T-helper 2 cell (primary cell): ENCODE data around the gene BTF3.

Source experiments
- DNase-seq, 5 experiments: peaks; one replicate each; pipeline versions ENCODE4 v3.0.0 to v3.0.0-alpha.2; 2012 to 2022

BTF3 gene

DNA sequence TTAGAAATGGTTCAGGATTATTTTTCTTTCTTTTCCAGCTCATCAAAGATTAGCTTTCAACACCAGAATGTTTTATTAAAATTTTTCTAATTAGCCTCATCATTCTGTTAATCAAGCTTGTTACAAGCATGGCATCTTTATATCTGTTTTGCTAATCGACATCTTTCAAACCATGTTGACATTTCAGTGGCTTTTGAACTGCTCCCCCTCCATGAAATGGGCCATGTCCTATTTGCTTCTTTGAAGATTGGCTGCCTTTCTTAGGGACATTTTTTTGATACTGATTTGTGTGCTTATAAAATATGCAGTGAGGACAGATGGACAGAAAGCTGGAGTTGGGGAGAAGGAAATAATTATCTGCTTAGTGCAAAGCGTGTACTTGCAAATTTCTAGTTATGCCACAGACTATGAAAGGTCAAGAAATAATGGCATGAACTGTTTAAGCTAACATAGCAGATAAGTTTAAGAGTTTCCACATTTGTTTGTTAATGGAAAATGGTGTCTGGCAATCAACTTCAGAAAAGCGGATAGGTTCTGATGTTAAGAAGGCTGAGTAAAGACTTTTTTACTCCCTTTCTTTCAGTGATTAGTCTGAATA lies 27.5 kb downstream of the BTF3 start:
- no peak for DNase-seq

- DNase-seq: no peak
Measured at GRCh38 chr5:73528248-73528647, 30.0 kb downstream of the BTF3 start.

DNA sequence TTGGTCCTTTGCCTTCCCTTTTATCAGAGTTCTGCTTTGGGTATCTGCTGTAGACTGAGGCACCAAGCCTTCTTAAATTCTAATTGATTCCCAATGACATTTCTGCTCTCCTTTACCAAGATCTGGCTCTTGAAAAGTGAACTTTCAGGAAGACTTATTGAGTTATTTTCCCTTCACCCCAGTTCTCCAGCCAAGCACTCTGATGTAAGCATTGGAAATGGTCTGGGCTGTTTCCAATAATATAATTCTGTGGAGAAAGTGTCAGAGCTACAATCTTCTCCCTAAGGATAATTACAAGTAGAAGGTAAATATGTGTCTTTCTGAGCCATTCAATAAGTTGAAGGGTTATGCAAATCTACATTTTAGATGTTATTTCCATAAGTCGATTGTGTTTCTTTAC lies 30.8 kb downstream of the BTF3 start:
- DNase-seq: no peak

- DNase-seq: no peak
Measured at GRCh38 chr5:73531356-73531755, 33.1 kb downstream of the BTF3 start.

DNA sequence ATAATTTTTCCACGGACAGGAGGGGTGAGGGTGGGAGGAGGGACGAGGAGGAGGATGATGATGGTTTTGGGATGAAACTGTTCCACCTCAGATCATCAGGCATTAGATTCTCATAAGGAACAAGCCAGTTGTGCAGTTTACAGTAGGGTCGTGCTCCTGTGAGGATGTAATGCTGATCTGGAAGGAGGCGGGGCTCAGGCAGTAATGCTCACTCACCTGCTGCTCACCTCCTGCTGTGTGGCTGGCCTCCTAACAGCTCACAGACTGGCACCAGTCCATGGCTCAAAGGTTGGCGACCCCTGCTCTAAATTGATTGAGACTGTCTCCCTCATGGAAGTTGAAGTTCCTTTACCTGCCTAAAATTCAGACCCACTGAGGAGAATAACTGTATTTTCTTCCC lies 34.0 kb downstream of the BTF3 start:
- no peak for DNase-seq

DNA sequence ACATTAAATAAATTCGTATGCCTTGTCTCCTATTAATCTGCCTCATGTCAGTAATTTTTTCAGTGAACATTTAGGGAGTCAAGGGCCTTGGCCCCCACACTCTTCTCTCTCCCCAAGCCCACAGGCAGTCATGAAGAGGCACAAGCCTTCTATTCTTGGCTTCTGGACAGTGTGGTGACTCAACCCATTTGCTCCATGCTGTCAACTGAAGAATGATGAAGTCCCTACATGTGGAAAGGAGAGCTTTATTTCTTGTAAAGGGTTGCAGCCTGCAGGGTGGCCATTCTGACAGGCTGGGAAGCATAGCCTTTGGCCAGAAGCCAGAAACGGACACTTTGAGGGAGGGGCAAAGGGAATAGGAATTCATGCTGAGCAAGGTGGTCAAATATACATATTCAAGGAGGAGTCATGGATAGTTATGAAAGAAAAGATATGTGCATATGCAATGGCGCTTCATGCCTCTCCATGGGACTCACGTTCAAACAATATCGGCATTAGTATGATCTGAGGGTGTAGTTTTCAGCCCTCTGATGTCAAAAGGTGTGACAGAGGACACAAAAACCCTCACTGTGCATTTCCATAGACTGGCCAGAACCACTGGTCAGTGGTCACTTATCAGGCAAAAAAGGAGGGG lies 35.9 kb downstream of the BTF3 start:
- no peak for DNase-seq

- DNase-seq: no peak
Measured at GRCh38 chr5:73534971-73535370, 36.7 kb downstream of the BTF3 start.

- no peak for DNase-seq
Measured at GRCh38 chr5:73539730-73540129, 41.5 kb downstream of the BTF3 start.

GRCh38 chr5:73540192-73540591 lies 42.0 kb downstream of the BTF3 start:
- no peak for DNase-seq

DNA sequence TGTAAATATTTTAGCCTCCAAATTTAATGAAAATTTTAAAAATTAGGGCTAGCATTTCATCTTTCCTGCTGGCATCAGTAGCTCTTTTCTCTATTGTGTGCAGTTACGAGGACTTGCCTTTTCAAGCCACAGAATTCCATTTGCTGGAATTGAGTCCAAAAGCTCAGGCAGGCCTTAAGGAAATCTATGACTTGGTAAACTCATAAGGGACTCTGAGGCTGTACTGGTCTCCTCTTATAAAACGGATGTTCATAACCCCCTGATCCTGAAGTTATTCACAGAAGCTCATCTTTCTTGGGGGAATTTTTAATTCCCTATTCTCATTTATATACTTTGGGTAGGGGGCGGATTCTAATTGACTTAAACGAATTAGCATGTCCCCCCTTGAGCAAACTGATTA lies 43.8 kb downstream of the BTF3 start:
- DNase-seq: no peak

DNA sequence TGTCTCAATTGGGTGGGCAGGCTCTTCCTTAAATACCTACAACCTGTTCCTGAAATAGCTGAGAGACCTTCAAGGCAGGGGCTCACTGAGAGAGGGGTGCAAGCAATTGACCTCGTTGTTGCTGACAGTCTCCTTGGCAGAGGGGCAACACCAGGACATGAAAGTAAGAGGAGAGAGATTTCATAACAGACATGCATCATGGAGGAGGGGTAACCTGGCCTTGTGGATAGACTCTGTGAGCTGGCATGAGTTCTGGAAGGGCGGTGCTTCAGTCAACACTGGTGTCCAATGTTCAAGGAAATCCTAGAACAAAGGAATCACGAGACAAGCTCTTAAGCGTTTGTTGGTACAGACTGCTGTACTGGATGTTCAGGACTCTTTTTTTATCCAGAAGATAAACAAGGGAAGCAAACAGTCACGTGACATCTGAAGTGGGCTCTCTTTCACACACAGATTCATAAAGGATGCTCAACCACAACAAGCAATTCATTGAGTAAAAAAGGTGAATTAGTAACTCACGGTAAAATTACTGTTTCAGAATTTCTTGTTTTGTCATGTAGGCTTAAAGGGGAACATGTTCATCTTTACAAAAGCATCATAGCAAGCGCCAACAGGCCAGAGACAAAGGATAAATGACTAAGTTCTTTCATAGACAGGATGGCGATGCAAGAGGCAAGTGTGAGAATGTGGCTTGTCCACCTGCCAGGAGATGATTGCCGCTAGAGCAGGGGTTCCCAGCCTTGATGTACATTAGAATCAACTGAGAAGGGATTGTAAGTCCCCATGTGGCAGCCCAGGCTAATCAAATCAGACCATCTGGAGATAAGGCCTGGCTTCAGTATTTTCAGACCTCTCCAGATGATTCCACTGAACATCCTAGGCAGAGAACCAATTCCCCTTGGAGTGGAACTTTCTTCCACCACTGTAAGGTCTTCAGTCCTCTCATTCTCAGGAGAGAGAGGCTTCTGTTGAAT lies 46.5 kb downstream of the BTF3 start:
- no peak for DNase-seq

GRCh38 chr5:73545403-73545779 lies 47.1 kb downstream of the BTF3 start:
- no peak for DNase-seq

DNA sequence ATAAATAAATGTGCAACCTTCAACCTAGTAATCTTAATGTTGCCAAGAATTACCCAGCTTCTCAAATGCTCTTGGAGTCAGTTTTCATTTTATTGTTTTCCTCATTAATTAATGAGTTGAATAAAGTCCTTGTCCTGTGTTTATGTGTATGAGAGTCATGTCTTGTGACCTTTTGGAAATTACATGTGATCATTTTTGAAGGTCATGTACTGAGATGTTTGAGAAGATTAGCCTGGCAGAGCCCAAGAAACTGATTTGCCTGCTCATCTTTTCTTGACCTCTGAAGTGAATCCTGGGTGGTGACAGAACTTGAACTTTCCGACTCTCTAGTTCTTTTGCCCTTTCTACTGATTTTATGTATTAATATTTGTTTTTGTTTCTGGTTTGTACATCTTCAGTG lies 51.8 kb downstream of the BTF3 start:
- no peak for DNase-seq

GRCh38 chr5:73552642-73553041 lies 54.4 kb downstream of the BTF3 start:
- no peak for DNase-seq
